ENCODE measurements around the gene MOGAT3. TPM values are rescaled to one million over a fixed set of nuclear protein-coding genes. Genes with fewer than 3 reads are reported as not detected.

MOGAT3 gene
- total and polyA plus RNA-seq, 9 of the 15 experiments (the other 6 are each of a cell fraction or from before 2014, with no cell fraction given): 0.07 to 0.17 (median 0.13) TPM; not detected in 6

- no peak for TF ChIP-seq ZC3H11A (IDR thresholded peaks at IDR 0.05; ENCODE audit: low read depth, low read length)
- peak; percentile 96 for TF ChIP-seq NKRF (IDR thresholded peaks at IDR 0.05; ENCODE audit: borderline replicate concordance)
- TF ChIP-seq ZNF699 (CRISPR knock-in tag; IDR thresholded peaks at IDR 0.05; ENCODE audit: insufficient replicate concordance): no peak
- no peak for TF ChIP-seq ZNF318 (IDR thresholded peaks at IDR 0.05; ENCODE audit: borderline replicate concordance in 1 of 2, low read depth in 1 of 2)
- TF ChIP-seq POLR2G (IDR thresholded peaks at IDR 0.05; ENCODE audit: low read depth, low read length): peak; percentile 90
- TF ChIP-seq HNRNPL (IDR thresholded peaks at IDR 0.05; ENCODE audit: low read depth, low read length): peak; percentile 84
- no peak for TF ChIP-seq HLTF (IDR thresholded peaks at IDR 0.05)
- no peak for TF ChIP-seq ZNF280B (CRISPR knock-in tag; IDR thresholded peaks at IDR 0.05)
- 0 out of 2 replicates have a peak, but pooled peaks have one; percentile 14 for TF ChIP-seq HEY1 (CRISPR knock-in tag; IDR thresholded peaks at IDR 0.05; ENCODE audit: borderline replicate concordance)
- peak; percentile 97 for TF ChIP-seq POLR2A (conservative IDR thresholded peaks at IDR 0.05)
- peak; percentile 59 for TF ChIP-seq RNF2 (IDR thresholded peaks at IDR 0.05)
- peak; percentile 19; the same call in 1 of the 2 replicates for TF ChIP-seq ZBED1 (IDR thresholded peaks at IDR 0.05)
- TF ChIP-seq ZZZ3 (IDR thresholded peaks at IDR 0.05): no peak
- TF ChIP-seq ZNF263 (CRISPR knock-in tag; IDR thresholded peaks at IDR 0.05; ENCODE audit: borderline replicate concordance): peak; percentile 41; the same call in 1 of the 2 replicates
- TF ChIP-seq USF2 (CRISPR knock-in tag; IDR thresholded peaks at IDR 0.05): peak; percentile 68
- peak; percentile 73 for TF ChIP-seq SMC3 (conservative IDR thresholded peaks at IDR 0.05; ENCODE audit: insufficient read depth, low read depth, low read length)
Measured at GRCh38 chr7:101244375-101245146, 43.7 kb upstream of the MOGAT3 start, which contains the start of gene FIS1 (continued).

All from K562 (cell line).